Measurements from ENCODE around the gene AHRR.
"Not testable (repeated sequence)": the region's sequence is repeated elsewhere in the genome, so short reads cannot be mapped to it uniquely, and the experiment has no call there.

AHRR gene

GRCh38 chr5:368183-369084 is 46.9 kb downstream of the AHRR start:
- no peak for DNase-seq

DNA sequence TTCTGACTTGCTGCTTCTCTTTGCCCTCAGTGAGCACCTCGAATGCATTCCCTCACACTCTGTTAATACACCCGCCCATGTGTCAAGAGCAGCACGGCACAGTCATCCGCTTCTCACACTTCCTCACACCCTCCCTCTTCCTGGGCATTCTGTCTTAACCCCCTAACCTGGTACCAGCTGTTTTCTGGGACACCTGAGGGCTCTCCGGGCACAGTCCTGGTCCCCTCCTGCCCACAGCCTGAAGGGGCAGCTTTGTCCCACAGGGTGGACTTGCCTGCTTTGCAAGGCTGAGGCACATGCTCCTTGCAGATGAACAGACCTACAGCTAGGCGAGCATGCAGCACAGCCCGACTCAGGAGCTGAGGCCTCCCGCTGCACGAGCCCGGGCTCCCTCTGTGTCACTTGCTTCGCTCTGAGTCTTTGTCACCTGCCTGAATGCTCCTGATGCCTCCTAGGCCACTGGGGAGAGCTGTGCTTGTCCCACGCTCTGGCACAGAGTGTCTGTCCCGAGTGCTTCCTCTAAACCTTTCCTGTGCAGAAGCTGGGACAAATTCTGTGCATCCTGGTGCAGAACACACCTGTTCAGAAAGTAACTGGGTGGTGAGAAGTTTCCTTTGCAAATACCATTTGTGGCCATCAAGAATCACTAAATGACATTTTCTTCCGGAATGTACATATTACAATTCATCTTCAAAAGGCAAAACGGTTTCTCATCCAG is 47.8 kb downstream of the AHRR start:
- DNase-seq: no peak

DNA sequence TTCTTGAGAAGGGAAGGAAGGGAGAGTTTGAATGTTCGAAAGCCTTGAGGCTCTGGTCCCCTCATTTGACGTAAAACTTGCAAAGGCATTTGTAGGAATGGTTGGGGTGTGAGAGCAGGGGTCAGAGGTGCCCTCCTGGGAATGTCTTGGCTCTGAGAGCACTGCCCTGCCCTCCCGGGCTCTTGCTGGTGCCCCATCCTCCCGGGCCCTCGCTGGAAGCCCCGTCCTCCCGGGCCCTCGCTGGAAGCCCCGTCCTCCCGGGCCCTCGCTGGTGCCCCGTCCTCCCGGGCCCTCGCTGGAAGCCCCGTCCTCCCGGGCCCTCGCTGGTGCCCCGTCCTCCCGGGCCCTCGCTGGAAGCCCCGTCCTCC is 48.3 kb downstream of the AHRR start:
- not testable (repeated sequence) for DNase-seq

- no peak for DNase-seq
These were observed 48.9 kb downstream of the AHRR start for GRCh38 chr5:370311-370958.

DNA sequence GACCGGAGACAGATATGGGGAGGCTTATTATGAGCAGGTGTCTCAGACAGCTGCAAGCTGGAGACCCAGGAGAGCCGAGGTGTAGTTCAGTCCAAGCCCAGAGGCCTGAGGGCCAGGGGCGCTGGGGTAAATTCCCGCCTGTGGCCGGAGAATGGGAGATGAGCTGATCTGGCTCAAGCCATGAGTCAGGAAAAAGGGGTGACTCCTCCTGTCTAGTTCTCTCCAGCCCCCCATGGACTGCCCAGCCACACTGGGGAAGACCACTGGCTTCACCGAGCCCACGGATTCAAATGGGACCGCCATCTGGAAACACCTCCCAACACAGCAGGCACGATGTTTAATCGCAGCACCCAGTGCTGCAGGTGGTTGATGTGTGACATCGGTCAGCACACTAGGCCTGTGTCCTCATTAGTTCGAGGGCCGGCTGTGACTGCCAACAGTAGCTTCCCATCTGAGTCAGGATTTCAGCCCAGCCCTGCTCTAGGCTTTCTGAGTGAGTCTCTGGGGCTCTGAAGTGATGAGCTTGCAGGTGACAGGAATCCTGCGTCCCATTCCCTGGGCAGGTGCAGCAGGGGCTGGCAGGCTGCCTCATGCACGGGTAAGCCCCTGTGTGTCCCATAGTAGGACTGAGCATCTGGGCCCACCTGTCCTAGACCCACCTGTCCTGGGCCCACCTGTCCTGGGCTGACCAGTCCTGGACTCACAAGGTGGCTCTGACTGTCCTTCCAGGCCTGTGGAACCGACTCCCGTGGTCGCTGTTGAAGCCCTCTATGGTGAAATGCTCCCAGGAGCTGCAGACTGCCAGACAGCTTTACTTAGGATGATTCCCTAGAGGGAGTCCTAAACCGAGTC is 49.7 kb downstream of the AHRR start:
- no peak for DNase-seq

- DNase-seq: no peak
These were observed 50.5 kb downstream of the AHRR start for GRCh38 chr5:371811-372555.

DNA sequence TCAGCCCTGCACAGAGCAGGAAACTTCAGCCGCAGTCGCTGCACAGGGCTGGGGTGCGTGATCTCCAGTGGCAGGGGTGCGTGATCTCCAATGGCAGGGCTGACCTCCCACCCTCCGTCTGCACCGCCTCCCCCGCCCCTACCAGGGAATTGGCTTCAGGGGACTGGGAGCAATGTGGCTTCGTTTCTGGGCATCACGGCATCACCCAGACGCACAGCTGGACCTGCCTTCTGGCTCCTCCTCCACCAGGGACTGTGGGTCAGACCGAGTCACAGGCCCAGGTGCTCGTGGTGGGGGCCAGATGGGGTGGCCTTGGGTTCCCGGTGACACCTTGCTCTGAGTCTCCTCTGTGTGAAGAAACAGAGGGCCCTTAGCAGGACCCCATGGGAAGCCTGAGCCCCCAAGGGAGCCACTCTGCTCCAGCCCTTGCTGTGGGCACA is 51.1 kb downstream of the AHRR start:
- no peak for DNase-seq

GRCh38 chr5:372996-373709 is 51.6 kb downstream of the AHRR start:
- DNase-seq: no peak

DNA sequence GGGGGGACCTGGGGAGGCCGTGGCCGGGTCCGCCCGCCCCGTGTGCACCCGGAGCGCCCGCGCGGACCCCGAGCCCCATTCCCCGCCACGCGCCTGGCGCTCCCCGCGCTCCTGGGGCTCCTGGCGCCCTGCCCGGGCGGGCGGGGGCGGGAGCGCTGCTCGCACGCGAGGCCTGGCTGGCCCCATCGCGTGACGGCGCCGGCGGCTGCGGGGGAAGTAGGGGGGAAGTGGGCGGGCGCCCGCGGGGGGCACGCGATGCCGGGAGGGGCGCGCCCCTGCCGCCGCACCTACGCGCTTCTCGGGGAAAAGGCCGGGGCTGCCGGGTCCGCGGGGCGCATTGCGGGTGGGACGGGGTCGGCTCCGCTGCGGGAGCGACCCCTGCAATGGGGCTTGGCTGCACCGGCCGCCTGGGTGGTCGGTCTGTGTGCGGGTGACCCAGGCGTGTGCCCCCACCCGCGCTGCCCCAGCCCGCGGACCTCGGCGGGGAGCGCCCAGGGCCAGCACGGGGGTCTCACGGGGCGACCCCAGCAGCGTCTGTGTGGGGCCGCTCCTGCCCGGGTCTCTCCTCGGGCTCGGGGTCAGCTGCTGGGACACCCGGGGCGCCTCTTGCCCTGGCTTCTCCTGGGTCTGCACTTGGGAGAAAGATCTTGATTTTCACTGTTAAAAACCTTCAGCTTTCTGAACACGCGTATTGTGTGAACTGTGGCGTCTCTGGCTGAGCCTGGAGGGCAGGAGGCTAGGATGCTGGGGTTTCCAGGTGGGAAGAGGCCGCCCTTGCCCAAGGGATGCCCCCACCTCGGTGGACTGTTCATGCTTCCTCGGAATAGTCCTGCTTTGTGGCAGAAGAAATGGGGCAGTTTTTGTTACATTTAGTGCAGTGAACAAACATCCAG is 52.4 kb downstream of the AHRR start:
- peak; percentile 10 for DNase-seq

- no peak for DNase-seq
These were observed 53.3 kb downstream of the AHRR start for GRCh38 chr5:374631-375335.

- no peak for DNase-seq
These were observed 53.9 kb downstream of the AHRR start for GRCh38 chr5:375336-375920.

DNA sequence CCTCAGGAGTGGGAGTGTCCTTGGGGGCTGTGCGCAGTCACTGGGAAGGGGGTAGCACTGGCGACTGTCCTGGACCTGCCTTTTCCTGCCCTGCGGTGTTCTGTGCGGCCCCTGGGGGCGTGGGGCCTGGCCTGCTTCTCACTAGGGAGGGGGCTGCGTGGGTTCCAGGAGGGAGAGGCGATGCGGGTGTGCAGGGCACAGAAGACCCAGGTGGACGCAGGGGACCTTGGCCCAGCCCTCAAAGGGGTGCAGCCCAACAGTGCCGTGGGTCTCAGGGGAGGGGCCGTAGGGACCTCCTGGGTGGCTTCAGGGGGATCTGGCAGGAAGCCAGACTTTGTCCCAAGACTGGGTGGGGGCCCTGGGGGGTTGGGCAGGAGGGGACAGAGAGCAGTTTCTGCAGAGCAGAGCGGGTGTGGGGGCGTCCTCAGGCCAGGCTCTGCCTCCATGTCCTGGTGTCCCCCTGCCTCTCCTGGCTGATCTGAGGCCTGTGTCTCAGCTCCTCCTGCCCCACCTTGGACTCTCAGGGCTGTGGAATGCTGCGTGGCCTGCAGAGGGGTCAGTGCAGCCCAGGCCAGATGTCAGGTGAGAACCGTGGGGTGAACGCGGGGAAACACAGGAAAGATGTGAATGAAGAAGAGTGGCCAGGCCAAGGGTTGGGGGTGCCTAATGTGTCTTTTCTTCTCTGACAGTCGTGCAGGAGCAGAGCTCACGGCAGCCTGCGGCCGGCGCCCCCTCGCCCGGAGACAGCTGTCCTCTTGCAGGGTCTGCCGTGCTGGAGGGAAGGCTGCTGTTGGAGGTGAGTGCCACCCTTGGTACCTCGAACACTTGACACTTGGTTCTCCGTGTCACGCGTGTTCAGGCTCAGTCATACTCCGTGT is 54.6 kb downstream of the AHRR start:
- DNase-seq: no peak

DNA sequence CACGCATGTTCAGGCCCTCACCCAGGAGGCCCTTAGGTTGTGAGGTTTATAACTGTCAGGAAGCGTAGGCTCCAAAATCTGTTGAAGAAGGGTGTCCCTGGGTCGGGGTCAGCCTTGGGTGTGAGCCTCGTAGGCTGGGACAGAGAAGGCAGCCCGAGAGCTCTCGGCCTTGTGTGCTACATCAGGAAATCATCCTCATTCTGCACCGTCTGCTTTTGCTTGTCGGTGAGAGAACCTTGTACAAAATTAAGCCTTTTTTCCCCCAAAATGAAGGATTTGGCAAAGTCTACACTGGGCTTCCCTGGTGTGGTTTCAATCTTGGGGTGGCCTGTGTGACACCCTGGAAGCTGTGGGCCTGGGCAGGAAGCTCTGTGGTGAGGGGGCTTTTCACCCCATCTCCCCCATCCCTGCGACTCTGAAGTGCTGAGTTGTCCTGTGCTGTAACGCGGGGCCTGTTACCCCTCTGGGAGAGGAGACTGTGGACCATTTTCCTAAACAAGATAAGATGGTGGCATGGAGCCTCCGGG is 55.3 kb downstream of the AHRR start:
- no peak for DNase-seq

DNA sequence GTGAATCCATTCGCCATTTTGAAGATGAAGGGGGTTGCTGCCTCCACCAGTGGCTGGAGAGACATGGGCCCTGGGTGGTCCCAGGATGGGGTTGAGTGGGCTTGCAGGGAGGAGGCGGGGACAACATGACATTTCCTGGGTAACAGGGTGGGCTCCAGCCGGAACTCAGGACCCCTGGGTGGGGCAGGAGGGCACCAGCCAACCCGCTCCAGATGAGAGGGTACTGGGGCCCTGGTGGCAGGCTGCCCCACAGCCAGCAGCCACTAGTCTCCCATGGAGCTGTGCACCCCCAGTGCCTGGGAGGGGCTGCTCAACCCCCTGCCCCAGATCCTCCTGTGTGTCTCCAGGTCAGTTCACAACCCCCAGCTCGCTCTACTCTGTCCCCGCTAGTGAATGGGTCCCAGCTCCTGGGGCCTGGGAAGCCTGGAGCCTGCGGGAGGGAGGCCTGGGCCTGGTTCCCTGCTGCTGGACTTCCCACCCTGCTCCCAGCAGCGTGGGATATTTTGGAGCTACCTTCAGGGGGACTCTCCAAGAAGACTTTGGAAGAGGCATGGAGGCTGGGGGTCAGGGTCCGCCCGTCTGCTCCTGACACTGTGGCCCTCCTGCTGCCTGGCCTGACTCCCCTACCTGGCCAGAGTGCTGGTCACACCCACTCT is 55.9 kb downstream of the AHRR start:
- DNase-seq: no peak

DNA sequence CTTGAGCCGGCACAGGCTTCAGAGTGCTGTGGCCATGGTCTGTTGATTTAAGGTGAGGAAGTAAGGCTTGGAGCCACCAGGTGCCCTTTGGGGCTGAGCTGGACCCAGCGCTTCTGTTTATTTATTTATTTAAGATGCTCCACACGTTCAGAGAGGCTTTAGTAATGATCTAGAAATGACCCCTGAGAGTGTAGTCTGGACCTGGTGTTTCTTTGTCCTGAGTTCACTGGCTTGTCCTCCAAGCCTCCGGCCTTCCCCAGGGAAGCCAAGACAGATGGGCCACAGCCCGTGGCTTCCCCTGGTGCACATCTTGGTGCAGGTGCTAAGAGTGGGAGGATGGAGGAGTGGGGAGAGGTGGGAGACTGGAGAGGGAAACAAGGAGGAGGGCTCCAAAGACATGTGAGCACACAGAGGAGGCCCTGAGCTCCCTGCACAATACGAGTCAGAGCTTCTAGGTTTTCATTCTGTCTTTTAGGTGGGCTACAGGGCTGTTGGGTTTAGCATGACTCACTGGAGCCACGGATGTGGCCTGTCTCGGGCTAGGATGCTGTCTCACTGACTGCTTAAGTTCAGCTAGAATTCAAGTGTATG is 56.9 kb downstream of the AHRR start:
- no peak for DNase-seq

DNA sequence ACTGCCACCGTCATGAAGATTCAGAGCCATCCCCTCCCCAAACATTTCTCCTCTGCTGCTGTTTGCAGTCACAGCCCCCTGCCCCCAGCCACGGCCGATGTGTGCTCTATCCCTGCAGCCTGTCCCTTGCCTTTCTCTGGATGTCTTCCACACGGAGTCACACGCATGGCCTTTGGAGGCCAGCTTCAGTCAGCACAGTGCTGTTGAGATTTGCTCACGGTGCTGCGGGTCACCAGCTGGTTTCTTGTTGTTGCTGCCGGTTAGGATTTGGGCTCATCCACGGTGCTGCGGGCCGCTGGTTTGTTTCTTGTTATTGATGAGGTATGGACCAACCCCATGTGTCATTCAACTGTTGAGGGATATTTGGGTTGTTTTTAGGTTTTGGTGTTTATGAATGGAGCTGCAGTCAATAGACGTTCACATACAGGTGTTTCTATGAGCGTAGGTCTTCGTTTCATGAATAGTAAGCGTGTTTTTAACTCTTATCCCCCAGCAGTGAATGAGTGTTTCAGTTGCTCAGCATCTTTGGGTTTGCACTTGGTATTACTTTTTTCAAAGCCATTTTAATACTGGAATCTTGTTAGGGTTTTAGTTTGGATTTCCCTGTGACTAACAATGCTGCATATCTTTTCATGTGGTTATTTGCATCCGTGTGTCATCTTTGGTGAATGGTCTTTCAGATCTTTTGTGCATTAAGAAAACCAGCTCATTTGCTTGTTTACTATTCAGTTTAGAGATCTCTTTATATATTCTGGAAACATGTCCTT is 57.6 kb downstream of the AHRR start:
- DNase-seq: no peak
